Measurements from ENCODE around the gene SEPTIN8.

DNA sequence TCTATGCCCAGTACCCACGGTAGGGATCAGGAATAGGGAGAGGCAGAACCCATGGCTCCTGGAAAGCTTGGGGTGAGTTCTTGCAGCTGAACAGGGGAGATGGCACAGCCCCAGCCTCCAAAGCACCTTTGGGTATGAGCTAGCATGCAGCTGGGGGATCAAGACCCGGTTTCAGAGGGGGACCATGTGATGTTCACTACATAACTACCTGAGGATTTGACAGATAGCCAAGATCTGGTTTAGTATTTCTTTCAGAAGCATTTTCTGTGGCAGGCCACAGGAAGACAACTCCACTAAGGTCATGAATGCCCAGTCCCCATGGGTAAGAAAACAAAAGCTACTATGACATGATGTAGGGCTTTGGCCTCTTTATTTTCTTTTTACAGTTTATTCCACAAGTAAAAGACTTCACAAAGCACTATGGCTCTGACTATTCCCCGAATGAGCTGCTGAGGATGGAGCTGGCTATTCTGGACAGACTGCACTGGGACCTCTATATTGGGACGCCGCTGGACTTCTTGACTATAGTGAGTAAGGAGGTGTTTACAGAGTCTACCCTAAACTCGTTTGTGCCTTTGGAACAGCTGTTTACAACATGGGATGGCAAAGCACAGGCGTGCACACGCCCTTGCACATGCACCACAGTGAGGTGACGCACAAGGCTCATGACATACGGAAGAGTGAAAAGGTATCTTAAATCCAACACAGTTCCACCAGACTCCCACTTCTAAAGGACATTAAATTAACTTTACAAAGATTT is 26.4 kb downstream of the SEPTIN8 start:
- TF ChIP-seq, protein P1, sequence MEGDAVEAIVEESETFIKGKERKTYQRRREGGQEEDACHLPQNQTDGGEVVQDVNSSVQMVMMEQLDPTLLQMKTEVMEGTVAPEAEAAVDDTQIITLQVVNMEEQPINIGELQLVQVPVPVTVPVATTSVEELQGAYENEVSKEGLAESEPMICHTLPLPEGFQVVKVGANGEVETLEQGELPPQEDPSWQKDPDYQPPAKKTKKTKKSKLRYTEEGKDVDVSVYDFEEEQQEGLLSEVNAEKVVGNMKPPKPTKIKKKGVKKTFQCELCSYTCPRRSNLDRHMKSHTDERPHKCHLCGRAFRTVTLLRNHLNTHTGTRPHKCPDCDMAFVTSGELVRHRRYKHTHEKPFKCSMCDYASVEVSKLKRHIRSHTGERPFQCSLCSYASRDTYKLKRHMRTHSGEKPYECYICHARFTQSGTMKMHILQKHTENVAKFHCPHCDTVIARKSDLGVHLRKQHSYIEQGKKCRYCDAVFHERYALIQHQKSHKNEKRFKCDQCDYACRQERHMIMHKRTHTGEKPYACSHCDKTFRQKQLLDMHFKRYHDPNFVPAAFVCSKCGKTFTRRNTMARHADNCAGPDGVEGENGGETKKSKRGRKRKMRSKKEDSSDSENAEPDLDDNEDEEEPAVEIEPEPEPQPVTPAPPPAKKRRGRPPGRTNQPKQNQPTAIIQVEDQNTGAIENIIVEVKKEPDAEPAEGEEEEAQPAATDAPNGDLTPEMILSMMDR (optimal IDR thresholded peaks at IDR 0.05 in 1 of 3, IDR thresholded peaks at IDR 0.05 in 1 of 3, conservative IDR thresholded peaks at IDR 0.05 in 1 of 3; ENCODE audit: extremely low read depth in 1 of 3, insufficient read depth in 2 of 3, low read length in 3 of 3), result no peak
- TF ChIP-seq EZH2 (IDR thresholded peaks at IDR 0.05; ENCODE audit: low read length), result no peak
